Bronchial epithelial cell (primary cell): ENCODE data around the gene ARHGAP6. TPM values are rescaled to one million over a fixed set of nuclear protein-coding genes. Genes with fewer than 3 reads are reported as not detected.
A peak's percentile ranks its signal among the peaks of the same experiment; 100 is the strongest.

ENCODE experiments used
- DNase-seq: peaks from one replicate; pipeline ENCODE4 v3.0.0-alpha.2; 2010; ENCODE audit warnings: low read depth
- FAIRE-seq: peaks from 2 replicates; lab custom pipeline; 2011; peaks lifted over from hg19 to GRCh38; lab: Jason Lieb, UNC
- H3K27me3 ChIP-seq: 2 replicates; pipeline ENCODE4 v1.5.1; 2011; ENCODE audit warnings: low read length; ENCODE audit not compliant: control insufficient read depth, insufficient read depth
- H3K36me3 ChIP-seq: 2 replicates; pipeline ENCODE4 v1.5.1; 2011; ENCODE audit warnings: low read length; ENCODE audit not compliant: control insufficient read depth, insufficient read depth
- H3K4me3 ChIP-seq: 2 replicates; pipeline ENCODE4 v1.5.1; 2011; ENCODE audit warnings: mild to moderate bottlenecking, low read depth, low read length, control low read depth
- total RNA-seq: library from RNA; depleted of rRNA; stranded (reverse); fragments of >200 nt; gene quantifications from 2 replicates; pipeline ENCODE4 v1.2.1, GENCODE V29; 2014
- TF ChIP-seq, protein P1 (sequence below): IDR thresholded peaks from 2 replicates; pipeline ENCODE4 v1.5.1; 2011; ENCODE audit warnings: mild to moderate bottlenecking, moderate library complexity, low read length, control low read depth, inconsistent platforms; ENCODE audit not compliant: insufficient read depth, severe bottlenecking

The ARHGAP6 gene
- total RNA-seq, 1 donor from 2014 or later: under 0.01 TPM

DNA sequence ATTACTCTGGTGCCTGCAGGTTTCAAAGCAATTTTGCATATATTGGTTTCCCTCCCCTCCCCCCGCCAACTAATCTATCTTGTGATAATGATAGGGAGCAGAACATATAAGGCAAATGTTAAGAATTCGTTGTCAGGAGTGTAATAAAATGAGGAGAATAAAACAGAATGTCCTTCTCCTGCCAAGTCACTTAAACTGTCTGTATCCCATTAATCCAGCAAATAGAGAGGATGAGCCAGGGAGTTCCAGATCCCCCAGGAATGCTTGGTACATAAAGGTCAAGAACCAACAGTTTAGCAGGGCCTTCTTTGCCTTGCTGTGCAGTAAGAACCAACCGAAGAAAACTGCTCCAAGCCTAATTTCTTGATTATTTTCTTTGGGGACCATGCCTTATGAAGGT is 231.1 kb downstream of the ARHGAP6 start:
- Histone ChIP-seq H3K27me3 (no peaks in the 10 kb centered on the region), H3K4me3 (no peak overlapping the region), H3K36me3 (no peaks in the 10 kb centered on the region)
- TF ChIP-seq, protein P1, sequence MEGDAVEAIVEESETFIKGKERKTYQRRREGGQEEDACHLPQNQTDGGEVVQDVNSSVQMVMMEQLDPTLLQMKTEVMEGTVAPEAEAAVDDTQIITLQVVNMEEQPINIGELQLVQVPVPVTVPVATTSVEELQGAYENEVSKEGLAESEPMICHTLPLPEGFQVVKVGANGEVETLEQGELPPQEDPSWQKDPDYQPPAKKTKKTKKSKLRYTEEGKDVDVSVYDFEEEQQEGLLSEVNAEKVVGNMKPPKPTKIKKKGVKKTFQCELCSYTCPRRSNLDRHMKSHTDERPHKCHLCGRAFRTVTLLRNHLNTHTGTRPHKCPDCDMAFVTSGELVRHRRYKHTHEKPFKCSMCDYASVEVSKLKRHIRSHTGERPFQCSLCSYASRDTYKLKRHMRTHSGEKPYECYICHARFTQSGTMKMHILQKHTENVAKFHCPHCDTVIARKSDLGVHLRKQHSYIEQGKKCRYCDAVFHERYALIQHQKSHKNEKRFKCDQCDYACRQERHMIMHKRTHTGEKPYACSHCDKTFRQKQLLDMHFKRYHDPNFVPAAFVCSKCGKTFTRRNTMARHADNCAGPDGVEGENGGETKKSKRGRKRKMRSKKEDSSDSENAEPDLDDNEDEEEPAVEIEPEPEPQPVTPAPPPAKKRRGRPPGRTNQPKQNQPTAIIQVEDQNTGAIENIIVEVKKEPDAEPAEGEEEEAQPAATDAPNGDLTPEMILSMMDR: no peak
- FAIRE-seq (no peak), DNase-seq (no peak)

DNA sequence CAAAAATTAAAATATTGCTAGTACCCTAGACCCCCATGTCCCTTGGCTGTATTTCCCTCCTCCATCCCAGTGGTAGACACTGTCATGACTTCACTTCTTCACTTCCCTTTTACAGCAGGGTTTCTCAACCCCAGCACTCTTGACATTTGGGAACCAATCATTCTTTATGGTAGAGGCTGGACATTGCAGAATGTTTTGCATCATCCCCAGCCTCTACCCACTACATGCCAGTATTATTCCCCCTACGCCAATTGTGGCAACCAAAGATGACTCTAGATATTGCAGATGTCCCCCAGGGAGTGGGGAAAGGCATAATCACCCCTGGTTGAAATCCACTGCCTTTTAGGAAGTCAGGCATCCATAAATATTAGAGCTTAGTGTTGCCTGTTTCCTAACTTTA is 233.9 kb downstream of the ARHGAP6 start:
- Histone ChIP-seq H3K36me3 (no peaks in the 10 kb centered on the region), H3K4me3 (no peak overlapping the region), H3K27me3 (no peaks in the 10 kb centered on the region)
- no peak for FAIRE-seq
- TF ChIP-seq, protein P1: no peak
- no peak for DNase-seq

DNA sequence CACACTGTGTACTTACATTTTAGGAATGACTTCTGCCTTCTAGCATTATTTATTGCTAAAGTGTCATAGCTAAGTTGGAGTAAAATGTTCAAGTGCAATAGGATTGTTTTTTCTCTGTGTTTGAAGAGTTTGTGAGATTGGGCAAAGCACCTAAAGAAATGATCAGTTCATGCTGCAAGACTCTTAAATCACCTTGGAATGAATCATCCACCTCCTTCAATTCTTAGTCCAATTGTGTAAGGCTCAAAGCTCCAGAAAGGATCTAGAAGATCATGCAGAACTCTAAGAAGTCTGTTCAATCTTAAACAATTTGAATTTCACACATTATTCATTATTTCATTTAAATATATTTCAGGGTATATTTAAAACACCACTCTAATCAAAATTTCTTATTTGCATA is 235.4 kb downstream of the ARHGAP6 start:
- DNase-seq (peak; percentile 67), FAIRE-seq (no peak)
- no peaks in the 10 kb centered on the region for H3K36me3 ChIP-seq
- no peak overlapping the region for H3K4me3 ChIP-seq
- TF ChIP-seq, protein P1: no peak
- H3K27me3 ChIP-seq: no peaks in the 10 kb centered on the region

DNA sequence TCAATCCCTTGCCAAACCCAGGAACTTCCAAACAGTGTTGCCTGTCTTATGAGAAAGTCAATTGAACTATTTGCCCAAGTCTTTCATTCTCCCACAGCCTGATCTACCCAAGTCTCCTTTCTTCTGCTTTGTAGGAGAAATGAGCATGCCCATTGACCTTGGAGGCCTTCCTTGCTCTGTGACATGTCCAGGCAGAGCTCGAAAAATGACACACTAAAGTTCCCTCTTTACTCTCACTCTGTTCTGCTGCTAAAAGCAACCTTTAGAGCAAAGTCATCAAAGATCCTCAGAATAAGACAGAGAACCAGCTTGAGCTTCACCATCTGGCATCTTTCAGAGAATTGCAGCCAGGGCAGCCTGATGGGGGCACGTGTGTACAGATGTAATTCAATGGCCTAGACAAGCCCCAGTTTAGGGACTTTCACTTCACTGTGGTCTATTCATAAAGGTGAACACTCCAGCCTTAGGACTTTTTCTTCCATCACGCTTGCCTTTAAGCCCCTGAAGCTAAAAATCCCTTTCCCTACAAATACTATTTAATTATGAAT is 236.1 kb downstream of the ARHGAP6 start:
- H3K36me3 ChIP-seq: no peaks in the 10 kb centered on the region
- DNase-seq: peak; percentile 37
- TF ChIP-seq, protein P1: no peak
- H3K27me3 ChIP-seq: no peaks in the 10 kb centered on the region
- no peak overlapping the region for H3K4me3 ChIP-seq
- no peak for FAIRE-seq

DNA sequence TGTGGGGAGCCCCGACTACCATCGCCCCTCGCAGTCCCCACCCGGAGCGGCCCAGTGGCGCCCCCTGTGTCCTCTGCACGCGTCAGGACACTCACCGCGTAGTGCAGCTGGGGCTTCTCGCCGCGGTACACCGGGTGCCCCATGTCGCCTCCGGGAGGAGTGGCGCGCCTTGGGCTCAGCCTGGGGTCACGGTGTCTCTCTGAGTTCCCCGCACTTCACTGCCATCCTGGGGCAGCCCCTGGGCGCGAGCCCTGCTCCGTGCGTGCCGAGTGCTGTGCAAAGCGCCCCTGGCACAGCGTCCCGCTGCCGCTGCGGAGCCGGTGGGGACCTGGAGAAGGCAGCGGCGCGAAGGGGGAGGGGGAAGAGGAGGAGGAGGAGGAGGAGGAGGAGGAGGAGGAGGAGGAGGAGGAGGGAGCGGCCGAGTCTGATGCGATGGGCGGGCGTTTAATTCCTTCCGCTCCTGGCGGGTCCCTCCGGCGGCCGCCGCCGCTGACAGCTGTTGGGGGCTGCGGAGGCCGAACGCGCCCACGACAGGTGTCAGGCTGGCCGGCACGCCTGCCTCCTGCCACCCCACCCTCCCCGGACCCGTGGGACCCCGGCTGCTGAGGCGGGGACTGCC is 238.2 kb downstream of the ARHGAP6 start:
- FAIRE-seq (no peak), DNase-seq (no peak)
- no peaks in the 10 kb centered on the region for H3K36me3 ChIP-seq
- no peaks in the 10 kb centered on the region for H3K27me3 ChIP-seq
- H3K4me3 ChIP-seq: peak overlapping the region; percentile 42
- TF ChIP-seq, protein P1: peak; percentile 45
